PC-9 (cell line): ENCODE measurements around the gene NBEA.

ENCODE experiments used
- CTCF ChIP-seq: fragments of 200-600 bp; sonication (generic); conservative IDR thresholded peaks from 2 replicates; pipeline ENCODE4 v1.6.1; 2017; ENCODE audit warnings: mixed run types, antibody characterized with exemption, mild to moderate bottlenecking, moderate library complexity
- EZH2 ChIP-seq: fragments of 200-600 bp; sonication (generic); IDR thresholded peaks from 2 replicates; pipeline ENCODE4 v1.8.0; 2017; ENCODE audit warnings: antibody characterized with exemption, low read depth

GRCh38 chr13:35165205-35165604 lies 223.1 kb downstream of the NBEA start:
- TF ChIP-seq CTCF, result no peak
- TF ChIP-seq EZH2, result no peak
